ENCODE results near the gene POLK.
"Not testable (repeated sequence)": the region's sequence is repeated elsewhere in the genome, so short reads cannot be mapped to it uniquely, and the experiment has no call there.

The POLK gene

GRCh38 chr5:75510836-75511434 is 756 bp upstream of the POLK start:
- DNase-seq: no peak

GRCh38 chr5:75512383-75513074 is 838 bp downstream of the POLK start:
- DNase-seq: no peak

GRCh38 chr5:75513841-75514240 is 2.1 kb downstream of the POLK start:
- no peak for DNase-seq

GRCh38 chr5:75514323-75514722 is 2.6 kb downstream of the POLK start:
- DNase-seq: no peak

GRCh38 chr5:75519761-75520160 is 8.1 kb downstream of the POLK start:
- DNase-seq: no peak

- DNase-seq: no peak
These were observed 9.5 kb downstream of the POLK start for GRCh38 chr5:75521195-75521594.

- no peak for DNase-seq
These were observed 10.3 kb downstream of the POLK start for GRCh38 chr5:75522025-75522424.

GRCh38 chr5:75522542-75522941 is 10.9 kb downstream of the POLK start:
- DNase-seq: no peak

- no peak for DNase-seq
These were observed 11.6 kb downstream of the POLK start for GRCh38 chr5:75523275-75523674.

GRCh38 chr5:75524071-75524470 is 12.4 kb downstream of the POLK start:
- DNase-seq: no peak

- DNase-seq: no peak
These were observed 12.9 kb downstream of the POLK start for GRCh38 chr5:75524591-75524990.

- DNase-seq: no peak
These were observed 13.7 kb downstream of the POLK start for GRCh38 chr5:75525344-75525743.

- DNase-seq: no peak
These were observed 14.4 kb downstream of the POLK start for GRCh38 chr5:75526070-75526469.

- no peak for DNase-seq
These were observed 17.5 kb downstream of the POLK start for GRCh38 chr5:75529185-75529584.

- DNase-seq: no peak
These were observed 20.5 kb downstream of the POLK start for GRCh38 chr5:75532190-75532589.

- DNase-seq: not testable (repeated sequence)
These were observed 22.0 kb downstream of the POLK start for GRCh38 chr5:75533716-75534115.

GRCh38 chr5:75534734-75535133 is 23.0 kb downstream of the POLK start:
- no peak for DNase-seq

- no peak for DNase-seq
These were observed 24.5 kb downstream of the POLK start for GRCh38 chr5:75536147-75536546.

GRCh38 chr5:75536694-75537360 is 25.1 kb downstream of the POLK start:
- no peak for DNase-seq

GRCh38 chr5:75538211-75538610 is 26.5 kb downstream of the POLK start:
- no peak for DNase-seq

GRCh38 chr5:75545131-75545530 is 33.4 kb downstream of the POLK start:
- DNase-seq: no peak

- no peak for DNase-seq
These were observed 35.1 kb downstream of the POLK start for GRCh38 chr5:75546830-75547229.

GRCh38 chr5:75547812-75548211 is 36.1 kb downstream of the POLK start:
- no peak for DNase-seq

- DNase-seq: no peak
These were observed 38.9 kb downstream of the POLK start for GRCh38 chr5:75550597-75550996.

All from DMS153 (cell line).